Astrocyte (in vitro differentiated cells and primary cell): ENCODE measurements around the gene RPL11. TPM values are rescaled to one million over a fixed set of nuclear protein-coding genes. Genes with fewer than 3 reads are reported as not detected.

ENCODE experiments used
- DNase-seq: peaks from one replicate; pipeline ENCODE4 v3.0.0-alpha.2; 2010; ENCODE audit warnings: low read depth
- FAIRE-seq: peaks from 2 replicates; lab custom pipeline; 2011; peaks lifted over from hg19 to GRCh38; lab: Jason Lieb, UNC
- H2AFZ ChIP-seq: 2 replicates; pipeline ENCODE4 v1.6.0; 2012; ENCODE audit warnings: low read depth, low read length, inconsistent platforms
- H3K27ac ChIP-seq: 2 replicates; pipeline ENCODE4 v1.5.1; 2011; ENCODE audit warnings: low read depth, low read length, inconsistent platforms
- H3K27me3 ChIP-seq: 2 replicates; pipeline ENCODE4 v1.6.0; 2011; ENCODE audit warnings: low read length, inconsistent platforms; ENCODE audit not compliant: insufficient read depth
- H3K36me3 ChIP-seq: 2 replicates; pipeline ENCODE4 v1.5.1; 2011; ENCODE audit warnings: low read length, inconsistent platforms; ENCODE audit not compliant: insufficient read depth
- H3K4me1 ChIP-seq: 2 replicates; pipeline ENCODE4 v1.5.1; 2011; ENCODE audit warnings: low read length, inconsistent platforms; ENCODE audit not compliant: insufficient read depth
- H3K4me2 ChIP-seq: 2 replicates; pipeline ENCODE4 v1.6.0; 2012; ENCODE audit warnings: low read length, inconsistent platforms
- H3K4me3 ChIP-seq: 2 replicates; pipeline ENCODE4 v1.5.1; 2011; ENCODE audit warnings: low read depth, mild to moderate bottlenecking, low read length, inconsistent platforms; ENCODE audit not compliant: insufficient read depth
- H3K79me2 ChIP-seq: 2 replicates; pipeline ENCODE4 v1.6.0; 2012; ENCODE audit warnings: mild to moderate bottlenecking, low read length, inconsistent platforms; ENCODE audit not compliant: insufficient read depth
- H3K9ac ChIP-seq: 2 replicates; pipeline ENCODE4 v1.6.0; 2012; ENCODE audit warnings: mild to moderate bottlenecking, low read length, inconsistent platforms
- H3K9me3 ChIP-seq: 2 replicates; pipeline ENCODE4 v1.5.1; 2012; ENCODE audit warnings: low read depth, mild to moderate bottlenecking, low read length, inconsistent platforms; ENCODE audit not compliant: insufficient read depth
- H4K20me1 ChIP-seq: 2 replicates; pipeline ENCODE4 v1.6.0; 2012; ENCODE audit warnings: low read length, inconsistent platforms; ENCODE audit not compliant: insufficient read depth
- H3K27ac Mint-ChIP-seq: one replicate; pipeline ENCODE4 v1.8.0; 2021; ENCODE audit warnings: mild to moderate bottlenecking, mixed read lengths; ENCODE audit not compliant: unreplicated experiment
- H3K27me3 Mint-ChIP-seq: one replicate; pipeline ENCODE4 v1.8.0; 2021; ENCODE audit warnings: low read depth, mixed read lengths; ENCODE audit not compliant: unreplicated experiment
- H3K36me3 Mint-ChIP-seq: one replicate; pipeline ENCODE4 v1.8.0; 2021; ENCODE audit warnings: low read depth, mixed read lengths; ENCODE audit not compliant: unreplicated experiment
- H3K4me1 Mint-ChIP-seq: one replicate; pipeline ENCODE4 v1.8.0; 2021; ENCODE audit warnings: low read depth, mixed read lengths; ENCODE audit not compliant: unreplicated experiment
- H3K4me3 Mint-ChIP-seq: one replicate; pipeline ENCODE4 v1.8.0; 2021; ENCODE audit warnings: mild to moderate bottlenecking, moderate library complexity, mixed read lengths; ENCODE audit not compliant: unreplicated experiment
- H3K9me3 Mint-ChIP-seq: one replicate; pipeline ENCODE4 v1.8.0; 2021; ENCODE audit warnings: mild to moderate bottlenecking, mixed read lengths; ENCODE audit not compliant: unreplicated experiment
- CTCF ChIP-seq: IDR thresholded peaks from 2 replicates; pipeline ENCODE4 v1.5.1; 2011; ENCODE audit warnings: low read depth, mild to moderate bottlenecking, inconsistent platforms, low read length, moderate library complexity; ENCODE audit not compliant: insufficient read depth
- EZH2 ChIP-seq: IDR thresholded peaks from 2 replicates; pipeline ENCODE4 v1.6.1; 2012; ENCODE audit warnings: mild to moderate bottlenecking, low read length, inconsistent platforms; ENCODE audit not compliant: insufficient read depth
- total RNA-seq: library from RNA; stranded (reverse); gene quantifications from 2 replicates; pipeline ENCODE4 v1.2.1, GENCODE V29; 2021

The RPL11 gene
- total RNA-seq, 1 donor from 2014 or later = 804 TPM

DNA sequence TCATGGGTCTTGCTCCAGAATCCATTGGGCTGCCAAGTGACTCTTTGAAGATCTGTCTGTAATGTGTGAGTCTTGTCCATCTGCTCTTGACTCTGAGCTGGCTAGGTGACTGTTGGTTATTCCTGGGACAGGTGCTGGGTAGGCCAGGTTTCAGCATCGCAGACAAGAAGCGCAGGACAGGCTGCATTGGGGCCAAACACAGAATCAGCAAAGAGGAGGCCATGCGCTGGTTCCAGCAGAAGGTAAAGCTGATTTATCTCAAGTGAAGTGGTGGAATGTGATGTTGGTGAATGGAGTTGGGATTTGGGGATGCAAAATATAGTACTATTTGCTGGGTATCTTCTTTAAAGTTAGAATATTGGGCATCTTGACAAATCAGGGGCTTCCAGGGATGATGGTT lies 4.1 kb downstream of the RPL11 start:
- FAIRE-seq = no peak
- H3K4me2 ChIP-seq = peak overlapping the region; percentile 95
- peaks cover 61% of the 10 kb centered on the region for H3K4me1 Mint-ChIP-seq

DNA sequence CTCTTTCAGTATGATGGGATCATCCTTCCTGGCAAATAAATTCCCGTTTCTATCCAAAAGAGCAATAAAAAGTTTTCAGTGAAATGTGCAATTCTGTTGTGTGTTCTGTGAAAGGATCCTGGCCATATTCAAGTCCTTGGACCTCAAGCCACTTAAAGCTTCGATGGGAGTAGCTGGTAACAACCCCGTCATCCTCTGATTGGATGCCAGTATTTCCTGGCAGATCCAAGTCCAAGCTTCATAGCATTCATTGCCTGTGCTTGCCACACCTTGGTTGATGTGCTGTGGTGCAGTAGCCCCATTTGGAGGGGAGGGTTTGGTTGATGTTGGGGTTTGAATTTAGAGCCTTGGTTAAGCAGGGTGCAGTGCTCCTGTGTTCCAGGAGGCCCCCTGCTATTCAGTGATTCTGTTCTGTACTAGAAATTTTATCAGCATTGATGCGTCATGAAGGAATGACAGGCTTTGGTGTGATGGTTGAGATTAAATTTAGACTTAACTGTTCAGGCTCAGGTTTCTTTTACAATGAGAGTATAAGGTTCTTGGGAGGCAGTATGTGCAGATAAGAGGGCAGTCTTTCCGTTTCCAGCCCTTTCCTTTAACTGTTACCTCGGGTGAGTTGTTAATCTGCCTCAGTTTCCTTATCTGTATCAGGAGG lies 4.9 kb downstream of the RPL11 start:
- no peak for DNase-seq
- H2AFZ ChIP-seq = no peak overlapping the region
- peaks cover 95% of the 10 kb centered on the region for H4K20me1 ChIP-seq
- H3K4me3 ChIP-seq = no peak overlapping the region
- H3K9ac ChIP-seq = no peak overlapping the region
- peak overlapping the region; percentile 66 for H3K4me3 Mint-ChIP-seq
- no peaks in the 10 kb centered on the region for H3K27me3 ChIP-seq
- no peaks in the 10 kb centered on the region for H3K9me3 ChIP-seq
- no peaks in the 10 kb centered on the region for H3K9me3 Mint-ChIP-seq
- H3K4me1 Mint-ChIP-seq = peaks cover 61% of the 10 kb centered on the region
- no peak for TF ChIP-seq CTCF
- no peak for TF ChIP-seq EZH2
- peaks cover 56% of the 10 kb centered on the region for H3K36me3 Mint-ChIP-seq
- no peak overlapping the region for H3K27ac ChIP-seq
- peak overlapping the region; percentile 95 for H3K4me2 ChIP-seq
- peaks cover 83% of the 10 kb centered on the region for H3K36me3 ChIP-seq
- H3K4me1 ChIP-seq = peaks cover 34% of the 10 kb centered on the region
- FAIRE-seq = no peak
- H3K27me3 Mint-ChIP-seq = no peaks in the 10 kb centered on the region
- peak overlapping the region; percentile 8 for H3K27ac Mint-ChIP-seq
- H3K79me2 ChIP-seq = peaks cover 99% of the 10 kb centered on the region

More for the DNA sequence above, 4.1 kb downstream of the RPL11 start:
- Histone ChIP-seq H3K9me3 (no peaks in the 10 kb centered on the region), H4K20me1 (peaks cover 87% of the 10 kb centered on the region), H3K79me2 (peaks cover 91% of the 10 kb centered on the region), H3K9ac (peak overlapping the region; percentile 14), H3K4me3 (no peak overlapping the region), H2AFZ (no peak overlapping the region), H3K36me3 (peaks cover 75% of the 10 kb centered on the region), H3K27ac (no peak overlapping the region), H3K27me3 (no peaks in the 10 kb centered on the region), H3K4me1 (peaks cover 34% of the 10 kb centered on the region)
- H3K27ac Mint-ChIP-seq = peak overlapping the region; percentile 28
- DNase-seq = no peak
- TF ChIP-seq EZH2 (no peak), CTCF (no peak)
- peak overlapping the region; percentile 66 for H3K4me3 Mint-ChIP-seq
- no peaks in the 10 kb centered on the region for H3K9me3 Mint-ChIP-seq
- no peaks in the 10 kb centered on the region for H3K27me3 Mint-ChIP-seq
- H3K36me3 Mint-ChIP-seq = peaks cover 53% of the 10 kb centered on the region

GRCh38 chr1:23698466-23698865 lies 6.9 kb downstream of the RPL11 start:
- H3K4me3 Mint-ChIP-seq = no peak overlapping the region
- Histone ChIP-seq H2AFZ (no peak overlapping the region), H4K20me1 (peaks cover 99% of the 10 kb centered on the region), H3K9ac (no peak overlapping the region), H3K27me3 (no peaks in the 10 kb centered on the region), H3K36me3 (peaks cover 83% of the 10 kb centered on the region), H3K27ac (no peak overlapping the region), H3K4me3 (no peak overlapping the region), H3K9me3 (no peaks in the 10 kb centered on the region), H3K79me2 (peaks cover 98% of the 10 kb centered on the region), H3K4me1 (peaks cover 27% of the 10 kb centered on the region), H3K4me2 (no peak overlapping the region)
- FAIRE-seq (no peak), DNase-seq (no peak)
- no peak overlapping the region for H3K27ac Mint-ChIP-seq
- H3K27me3 Mint-ChIP-seq = no peaks in the 10 kb centered on the region
- no peaks in the 10 kb centered on the region for H3K9me3 Mint-ChIP-seq
- peaks cover 53% of the 10 kb centered on the region for H3K4me1 Mint-ChIP-seq
- no peak for TF ChIP-seq CTCF
- TF ChIP-seq EZH2 = no peak
- peaks cover 44% of the 10 kb centered on the region for H3K36me3 Mint-ChIP-seq
